Midbrain (tissue), 1 donor: ENCODE results near the gene ABTB2.

Experiments
- DNase-seq: peaks from one replicate; lab custom pipeline; 2025; lab: John Stamatoyannopoulos, UW

Gene ABTB2

DNA sequence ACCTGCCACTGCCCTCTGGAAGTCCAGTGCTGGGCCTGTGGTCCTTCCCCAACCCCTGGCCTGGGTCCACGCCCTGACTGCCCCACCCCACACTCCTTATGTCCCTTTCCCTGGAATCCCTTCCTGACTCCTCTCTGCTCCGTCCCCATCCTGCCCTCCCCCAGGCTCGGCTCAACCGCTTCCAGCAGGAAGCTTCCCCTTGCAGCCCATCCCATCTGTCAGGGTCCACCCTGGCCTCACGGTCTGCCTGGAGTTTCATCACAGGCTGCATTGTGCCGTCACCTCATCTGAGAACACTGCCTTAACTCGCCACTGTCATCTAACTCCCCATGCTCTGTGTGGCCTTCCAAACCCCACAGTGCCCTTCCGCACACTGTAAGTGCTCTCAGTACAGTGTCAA lies 188.1 kb downstream of the ABTB2 start:
- no peak for DNase-seq

- DNase-seq: no peak
Observed at GRCh38 chr11:34168642-34169420, 189.0 kb downstream of the ABTB2 start.

- no peak for DNase-seq
Observed at GRCh38 chr11:34167961-34168360, 189.8 kb downstream of the ABTB2 start.

DNA sequence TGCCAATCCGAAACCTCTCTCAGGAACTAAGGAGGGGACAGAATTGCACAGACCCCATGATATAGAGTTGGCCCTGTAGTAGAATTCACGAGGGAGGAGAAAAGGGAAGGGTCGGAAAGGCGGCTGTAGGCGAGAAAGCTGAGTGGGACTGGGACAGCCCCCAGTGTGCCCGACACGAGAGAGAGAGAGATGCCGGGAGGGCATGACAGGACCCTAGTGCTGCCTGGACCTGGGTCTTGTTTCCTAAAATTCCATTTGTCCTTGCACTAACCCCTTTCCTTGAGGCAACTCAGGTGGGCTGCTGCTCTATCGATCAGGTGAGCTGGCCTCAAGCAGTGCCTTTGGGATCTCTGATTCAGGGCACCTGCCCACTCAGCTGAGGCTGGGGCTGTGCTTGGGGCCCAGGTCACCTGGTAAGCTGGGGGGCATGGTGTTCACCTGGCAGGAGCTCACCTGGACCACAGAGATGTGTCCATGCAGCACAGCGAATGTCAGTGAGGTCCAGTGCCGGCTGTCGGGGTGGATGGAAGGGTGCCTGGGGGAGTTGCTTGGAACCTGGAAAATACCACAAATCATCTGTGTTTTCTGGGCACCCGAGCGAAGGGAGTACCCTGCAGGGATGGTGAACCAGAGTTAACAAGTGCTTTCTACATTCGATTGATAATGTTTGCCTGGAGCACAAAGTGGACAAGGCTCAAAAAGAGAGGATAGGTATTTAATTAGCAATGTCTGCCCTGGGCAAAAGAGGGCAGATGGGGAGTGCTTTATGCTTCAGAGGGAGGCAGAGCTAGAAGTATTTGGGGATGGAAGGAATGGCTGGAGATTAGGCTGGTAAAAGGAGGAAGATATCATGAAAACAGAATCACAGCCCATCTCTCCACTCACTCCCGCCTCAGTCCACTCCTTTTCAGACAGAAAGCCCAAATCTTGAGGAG lies 190.7 kb downstream of the ABTB2 start:
- no peak for DNase-seq

GRCh38 chr11:34165786-34166555 lies 191.8 kb downstream of the ABTB2 start:
- no peak for DNase-seq

GRCh38 chr11:34165121-34165520 lies 192.7 kb downstream of the ABTB2 start:
- no peak for DNase-seq

- DNase-seq: no peak
Observed at GRCh38 chr11:34162856-34163255, 195.0 kb downstream of the ABTB2 start.

DNA sequence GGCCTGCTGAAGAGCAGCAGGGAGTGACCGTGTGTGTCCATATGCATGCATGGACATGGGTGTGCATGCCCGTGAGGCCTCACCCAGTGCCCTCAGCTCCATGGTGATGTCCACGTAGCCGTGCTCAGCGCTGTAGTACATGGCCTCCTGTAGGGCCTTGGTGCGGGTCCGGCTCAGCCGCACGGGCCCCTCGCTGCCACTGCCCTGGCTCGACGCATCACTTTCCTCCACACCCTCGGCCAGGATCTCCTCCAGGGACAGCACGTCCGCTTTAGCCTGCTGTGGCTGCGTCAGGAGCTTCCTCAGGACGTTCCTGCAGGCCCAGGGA lies 195.4 kb downstream of the ABTB2 start:
- DNase-seq: no peak

DNA sequence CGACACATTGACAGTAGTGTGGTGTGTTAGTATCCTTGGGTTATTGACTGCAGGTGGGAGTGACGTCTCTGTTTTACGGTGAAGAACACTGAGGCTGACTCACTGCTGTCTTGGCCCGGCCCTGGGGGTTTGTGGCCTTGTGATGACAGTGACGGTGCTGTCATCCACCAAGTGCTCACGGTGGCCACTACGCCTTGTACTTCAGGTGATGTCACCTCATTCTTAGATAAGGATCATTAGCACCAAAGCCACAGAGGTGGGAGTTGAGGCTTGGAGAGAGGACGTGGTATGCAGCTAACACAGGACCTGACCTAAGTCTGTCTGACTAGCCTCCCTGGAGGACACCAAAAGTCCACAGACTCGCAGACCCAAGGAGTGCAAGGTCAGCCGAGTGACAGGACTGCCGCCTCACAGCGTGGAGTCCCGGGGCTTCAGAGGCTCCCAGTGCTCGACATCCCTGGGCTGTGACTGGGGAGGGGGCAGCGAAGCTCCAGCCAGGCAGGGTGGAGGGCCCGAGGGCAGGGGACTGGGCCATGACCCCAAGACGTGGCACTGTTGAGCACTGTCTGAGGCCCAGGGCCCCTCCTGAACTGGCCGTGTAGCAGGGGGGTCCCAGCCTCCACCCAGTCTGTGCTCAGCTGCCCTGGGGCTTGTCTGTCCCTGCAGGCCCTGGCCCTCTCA lies 195.9 kb downstream of the ABTB2 start:
- no peak for DNase-seq

DNA sequence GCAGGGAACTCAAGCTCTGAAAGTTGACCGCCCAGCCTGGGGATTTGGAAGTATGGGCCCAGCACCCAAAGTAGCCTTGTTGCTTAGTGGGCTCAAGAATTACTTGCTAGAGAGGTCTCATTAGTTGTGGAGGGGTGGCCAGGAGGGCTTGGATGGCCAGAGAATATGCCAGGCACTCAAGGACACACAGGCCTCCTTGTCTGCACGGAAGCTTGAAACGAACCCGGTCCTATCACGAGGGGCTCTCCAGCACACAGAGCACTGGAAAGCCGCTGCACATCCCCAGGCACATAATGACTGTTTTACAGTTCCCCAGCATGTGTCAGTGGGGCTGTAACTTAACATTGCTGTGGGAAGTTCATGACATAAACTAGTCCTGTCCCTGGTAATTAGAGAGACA lies 196.4 kb downstream of the ABTB2 start:
- DNase-seq: no peak

GRCh38 chr11:34160791-34161190 lies 197.0 kb downstream of the ABTB2 start:
- no peak for DNase-seq

DNA sequence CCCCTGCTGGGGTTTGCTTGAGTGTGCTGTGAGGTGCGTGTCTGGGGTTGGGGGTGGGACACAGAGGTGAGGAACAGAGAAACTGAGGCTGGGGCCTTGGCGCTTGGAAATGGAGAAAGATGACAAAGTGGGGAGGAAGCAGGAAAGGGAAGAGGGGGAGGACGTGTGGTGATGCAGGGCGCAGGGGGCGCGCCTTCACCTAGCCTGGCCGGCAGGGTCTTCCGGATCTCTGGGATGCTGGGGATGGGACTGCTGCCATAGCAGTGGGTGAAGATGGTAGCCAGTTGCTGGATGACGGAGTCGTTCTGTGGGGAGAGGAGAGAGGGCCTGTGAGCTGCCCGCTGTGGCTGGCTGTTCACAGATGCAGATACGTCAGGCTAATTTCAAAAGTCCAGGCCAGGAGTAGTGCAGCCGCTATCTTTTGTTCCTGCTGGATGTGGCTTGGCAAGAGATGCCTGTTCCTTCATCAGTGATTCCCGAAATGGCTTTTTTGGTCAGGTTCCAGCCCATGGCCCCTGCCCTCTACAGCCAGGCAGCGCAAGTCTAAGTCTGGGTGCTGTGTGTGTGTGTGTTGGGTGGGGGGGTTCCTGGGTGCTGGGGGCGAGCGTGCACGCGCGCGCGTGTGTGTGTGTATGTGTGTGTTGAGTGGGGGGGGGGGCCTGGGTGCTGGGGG lies 197.6 kb downstream of the ABTB2 start:
- DNase-seq: no peak

- no peak for DNase-seq
Observed at GRCh38 chr11:34158661-34159060, 199.1 kb downstream of the ABTB2 start.

DNA sequence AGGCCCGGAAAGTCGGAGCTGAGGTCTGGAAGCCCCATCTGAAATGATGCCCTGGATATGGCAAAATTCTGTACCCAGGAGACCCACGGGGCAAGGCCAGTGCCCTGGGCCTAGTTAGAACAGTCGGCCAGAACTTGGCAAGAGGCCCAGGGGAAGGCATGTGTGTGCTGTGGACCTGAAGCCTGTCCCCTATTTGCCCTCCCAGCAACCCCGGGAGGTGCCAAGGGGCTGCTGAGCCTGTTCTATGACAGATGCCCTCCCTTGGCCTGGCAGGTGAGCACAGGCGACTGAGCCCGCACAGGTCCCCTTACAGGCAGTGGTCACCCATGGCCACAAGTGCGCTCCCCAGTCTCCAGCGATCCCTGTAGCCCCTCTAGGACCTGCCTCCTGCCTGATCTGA lies 200.6 kb downstream of the ABTB2 start:
- DNase-seq: no peak

DNA sequence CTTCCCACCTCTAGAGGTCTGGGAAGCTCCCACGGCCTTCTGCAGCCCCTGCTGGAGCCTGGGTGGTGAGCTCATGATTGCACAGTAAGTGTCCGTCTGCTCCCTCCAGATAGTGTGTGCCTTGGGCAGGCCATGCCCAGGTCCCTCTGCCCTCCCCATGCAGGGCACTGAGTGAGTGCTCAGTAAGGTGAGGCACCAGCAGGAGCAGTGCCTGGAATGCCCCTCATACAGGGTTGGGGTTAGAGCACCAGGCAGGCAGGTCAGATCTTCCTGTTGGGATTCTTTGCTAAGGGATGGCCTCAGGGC lies 202.1 kb downstream of the ABTB2 start:
- no peak for DNase-seq

DNA sequence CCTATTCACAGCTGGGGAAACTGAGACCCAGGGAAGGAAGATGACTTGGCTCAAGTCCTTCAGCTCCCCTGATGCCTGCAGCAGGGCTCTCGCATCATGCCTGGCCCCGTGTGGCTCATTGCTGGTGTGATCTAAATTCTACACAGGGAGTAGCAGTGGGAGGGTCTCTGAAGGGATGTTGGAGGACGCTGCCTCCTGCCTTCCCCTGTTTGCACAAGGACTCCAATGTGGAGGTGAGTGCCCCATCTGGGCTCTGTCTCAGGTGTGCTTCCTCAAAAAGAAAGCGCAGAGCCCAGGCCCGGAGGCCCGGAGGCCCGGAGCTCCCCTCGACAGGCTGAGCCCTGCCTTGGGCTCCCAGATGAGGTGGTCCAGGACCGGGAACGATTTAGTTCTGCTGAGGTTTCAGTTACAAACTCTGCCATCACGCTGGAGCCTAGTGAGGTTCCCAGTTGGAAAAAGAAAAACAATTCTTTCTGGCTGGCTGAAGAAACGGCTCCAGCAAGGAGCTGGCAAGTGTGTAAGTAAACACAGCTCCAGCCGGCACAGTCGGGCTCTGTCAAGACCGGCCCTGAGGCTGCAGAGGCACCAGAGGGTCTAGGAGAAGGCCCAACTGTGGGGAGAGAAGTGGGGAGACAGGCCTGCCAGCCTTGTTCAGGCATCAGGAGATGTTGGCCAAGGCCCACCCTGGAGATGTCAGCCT lies 202.6 kb downstream of the ABTB2 start:
- DNase-seq: peak; percentile 27

GRCh38 chr11:34154059-34154875 lies 203.5 kb downstream of the ABTB2 start:
- DNase-seq: no peak

GRCh38 chr11:34151916-34152845 lies 205.6 kb downstream of the ABTB2 start:
- no peak for DNase-seq

DNA sequence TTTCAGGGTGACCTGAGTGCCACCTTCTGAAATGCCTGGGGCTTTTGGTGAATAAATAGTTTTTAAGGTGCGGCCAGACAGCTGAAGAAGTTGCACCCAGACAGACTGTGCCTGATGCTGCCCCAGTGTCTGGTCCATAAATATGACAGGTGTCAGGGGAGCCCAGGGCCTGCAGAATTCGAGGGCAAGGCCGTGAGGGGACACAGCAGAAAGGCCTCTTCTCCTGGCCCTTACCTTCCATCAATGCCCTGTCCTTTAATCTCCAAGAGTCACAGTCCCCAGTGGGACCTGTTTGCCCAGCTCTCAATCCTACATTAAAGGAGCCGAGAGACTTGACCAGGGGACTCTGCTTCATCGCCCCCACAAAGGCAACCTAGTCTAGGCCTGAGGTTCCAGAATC lies 206.6 kb downstream of the ABTB2 start:
- DNase-seq: no peak
